SKM-1 treated with dmso at 0.1 percent for 144 hours (cell line): ENCODE data around the gene RARG.

Source experiments
- DNase-seq: peaks from one replicate; lab custom pipeline; 2025; ENCODE audit not compliant: unreplicated experiment; lab: John Stamatoyannopoulos, UW

RARG gene

GRCh38 chr12:53224061-53224896 lies 7.7 kb downstream of the RARG start:
- no peak for DNase-seq

GRCh38 chr12:53223389-53224060 lies 8.5 kb downstream of the RARG start:
- DNase-seq: no peak

- no peak for DNase-seq
Observed at GRCh38 chr12:53222806-53223261, 9.2 kb downstream of the RARG start.

- DNase-seq: no peak
Observed at GRCh38 chr12:53222170-53222721, 9.8 kb downstream of the RARG start.

- DNase-seq: no peak
Observed at GRCh38 chr12:53221203-53222080, 10.6 kb downstream of the RARG start.

- DNase-seq: peak; percentile 59
Observed at GRCh38 chr12:53220694-53221202, 11.3 kb downstream of the RARG start.

GRCh38 chr12:53219956-53220693 lies 11.9 kb downstream of the RARG start:
- DNase-seq: no peak

- no peak for DNase-seq
Observed at GRCh38 chr12:53219292-53219955, 12.6 kb downstream of the RARG start.

GRCh38 chr12:53218551-53219291 lies 13.3 kb downstream of the RARG start:
- no peak for DNase-seq

- no peak for DNase-seq
Observed at GRCh38 chr12:53217931-53218307, 14.1 kb downstream of the RARG start.

GRCh38 chr12:53217051-53217930 lies 14.7 kb downstream of the RARG start:
- DNase-seq: no peak

- no peak for DNase-seq
Observed at GRCh38 chr12:53215497-53215896, 16.5 kb downstream of the RARG start.

GRCh38 chr12:53214687-53215455 lies 17.1 kb downstream of the RARG start:
- no peak for DNase-seq

GRCh38 chr12:53214221-53214620 lies 17.8 kb downstream of the RARG start:
- DNase-seq: no peak

- DNase-seq: no peak
Observed at GRCh38 chr12:53213348-53213747, 18.7 kb downstream of the RARG start.

- no peak for DNase-seq
Observed at GRCh38 chr12:53212931-53213330, 19.1 kb downstream of the RARG start.
